ENCODE data around the gene ACAD9.

ACAD9 gene

GRCh38 chr3:128846486-128846891 is 32.9 kb upstream of the ACAD9 start:
- Histone ChIP-seq H3K27ac (ENCODE audit: insufficient read depth, low read length, poor library complexity, severe bottlenecking) (peak overlapping the region; percentile 65), H3K27me3 (replicated peaks; ENCODE audit: control insufficient read depth, insufficient read depth, low read length, poor library complexity, severe bottlenecking) (no peaks in the 10 kb centered on the region)

GRCh38 chr3:128847666-128848370 is 31.6 kb upstream of the ACAD9 start:
- peaks cover 14% of the 10 kb centered on the region for H3K4me1 ChIP-seq (ENCODE audit: control insufficient read depth, insufficient read depth, low read length, poor library complexity, severe bottlenecking)
- H3K9me3 ChIP-seq (ENCODE audit: control insufficient read depth, low read length), result no peaks in the 10 kb centered on the region
- H3K27me3 ChIP-seq (replicated peaks; ENCODE audit: control insufficient read depth, insufficient read depth, low read length, poor library complexity, severe bottlenecking), result no peaks in the 10 kb centered on the region
- H3K36me3 ChIP-seq (ENCODE audit: control insufficient read depth, insufficient read depth, low read length), result no peaks in the 10 kb centered on the region
- no peak overlapping the region for H3K27ac ChIP-seq (ENCODE audit: insufficient read depth, low read length, poor library complexity, severe bottlenecking)
- no peak overlapping the region for H3K4me3 ChIP-seq (ENCODE audit: insufficient read depth, low read depth, low read length, poor library complexity, severe bottlenecking)
- DNase-seq, result no peak

More at GRCh38 chr3:128846486-128846891, 32.9 kb upstream of the ACAD9 start:
- Histone ChIP-seq H3K4me1 (ENCODE audit: control insufficient read depth, insufficient read depth, low read length, poor library complexity, severe bottlenecking) (peaks cover 14% of the 10 kb centered on the region), H3K36me3 (ENCODE audit: control insufficient read depth, insufficient read depth, low read length) (no peaks in the 10 kb centered on the region), H3K4me3 (ENCODE audit: insufficient read depth, low read depth, low read length, poor library complexity, severe bottlenecking) (peak overlapping the region; percentile 51), H3K9me3 (ENCODE audit: control insufficient read depth, low read length) (no peaks in the 10 kb centered on the region)
- DNase-seq, result no peak

GRCh38 chr3:128848936-128849335 is 30.5 kb upstream of the ACAD9 start:
- H3K36me3 ChIP-seq (ENCODE audit: control insufficient read depth, insufficient read depth, low read length), result no peaks in the 10 kb centered on the region
- H3K9me3 ChIP-seq (ENCODE audit: control insufficient read depth, low read length), result no peaks in the 10 kb centered on the region
- no peak for DNase-seq
- H3K4me1 ChIP-seq (ENCODE audit: control insufficient read depth, insufficient read depth, low read length, poor library complexity, severe bottlenecking), result peaks cover 14% of the 10 kb centered on the region
- no peaks in the 10 kb centered on the region for H3K27me3 ChIP-seq (replicated peaks; ENCODE audit: control insufficient read depth, insufficient read depth, low read length, poor library complexity, severe bottlenecking)
- no peak overlapping the region for H3K27ac ChIP-seq (ENCODE audit: insufficient read depth, low read length, poor library complexity, severe bottlenecking)
- H3K4me3 ChIP-seq (ENCODE audit: insufficient read depth, low read depth, low read length, poor library complexity, severe bottlenecking), result no peak overlapping the region

GRCh38 chr3:128849911-128850455 is 29.4 kb upstream of the ACAD9 start:
- no peak overlapping the region for H3K27ac ChIP-seq (ENCODE audit: insufficient read depth, low read length, poor library complexity, severe bottlenecking)
- peaks cover 14% of the 10 kb centered on the region for H3K4me1 ChIP-seq (ENCODE audit: control insufficient read depth, insufficient read depth, low read length, poor library complexity, severe bottlenecking)
- H3K27me3 ChIP-seq (replicated peaks; ENCODE audit: control insufficient read depth, insufficient read depth, low read length, poor library complexity, severe bottlenecking), result no peaks in the 10 kb centered on the region
- no peak for DNase-seq
- peaks cover 4% of the 10 kb centered on the region for H3K9me3 ChIP-seq (ENCODE audit: control insufficient read depth, low read length)
- no peaks in the 10 kb centered on the region for H3K36me3 ChIP-seq (ENCODE audit: control insufficient read depth, insufficient read depth, low read length)
- no peak overlapping the region for H3K4me3 ChIP-seq (ENCODE audit: insufficient read depth, low read depth, low read length, poor library complexity, severe bottlenecking)

GRCh38 chr3:128850544-128850943 is 28.9 kb upstream of the ACAD9 start:
- no peaks in the 10 kb centered on the region for H3K36me3 ChIP-seq (ENCODE audit: control insufficient read depth, insufficient read depth, low read length)
- peaks cover 4% of the 10 kb centered on the region for H3K9me3 ChIP-seq (ENCODE audit: control insufficient read depth, low read length)
- H3K4me3 ChIP-seq (ENCODE audit: insufficient read depth, low read depth, low read length, poor library complexity, severe bottlenecking), result no peak overlapping the region
- no peak overlapping the region for H3K27ac ChIP-seq (ENCODE audit: insufficient read depth, low read length, poor library complexity, severe bottlenecking)
- DNase-seq, result no peak
- H3K27me3 ChIP-seq (replicated peaks; ENCODE audit: control insufficient read depth, insufficient read depth, low read length, poor library complexity, severe bottlenecking), result no peaks in the 10 kb centered on the region
- peaks cover 10% of the 10 kb centered on the region for H3K4me1 ChIP-seq (ENCODE audit: control insufficient read depth, insufficient read depth, low read length, poor library complexity, severe bottlenecking)

GRCh38 chr3:128851601-128852000 is 27.8 kb upstream of the ACAD9 start:
- H3K4me1 ChIP-seq (ENCODE audit: control insufficient read depth, insufficient read depth, low read length, poor library complexity, severe bottlenecking), result no peaks in the 10 kb centered on the region

GRCh38 chr3:128853826-128854225 is 25.6 kb upstream of the ACAD9 start:
- no peaks in the 10 kb centered on the region for H3K36me3 ChIP-seq (ENCODE audit: control insufficient read depth, insufficient read depth, low read length)
- H3K4me3 ChIP-seq (ENCODE audit: insufficient read depth, low read depth, low read length, poor library complexity, severe bottlenecking), result no peak overlapping the region
- no peak overlapping the region for H3K27ac ChIP-seq (ENCODE audit: insufficient read depth, low read length, poor library complexity, severe bottlenecking)
- no peaks in the 10 kb centered on the region for H3K4me1 ChIP-seq (ENCODE audit: control insufficient read depth, insufficient read depth, low read length, poor library complexity, severe bottlenecking)
- peaks cover 6% of the 10 kb centered on the region for H3K9me3 ChIP-seq (ENCODE audit: control insufficient read depth, low read length)
- no peak for DNase-seq
- H3K27me3 ChIP-seq (replicated peaks; ENCODE audit: control insufficient read depth, insufficient read depth, low read length, poor library complexity, severe bottlenecking), result no peaks in the 10 kb centered on the region

More at GRCh38 chr3:128851601-128852000, 27.8 kb upstream of the ACAD9 start:
- Histone ChIP-seq H3K9me3 (ENCODE audit: control insufficient read depth, low read length) (peaks cover 4% of the 10 kb centered on the region), H3K4me3 (ENCODE audit: insufficient read depth, low read depth, low read length, poor library complexity, severe bottlenecking) (no peak overlapping the region), H3K36me3 (ENCODE audit: control insufficient read depth, insufficient read depth, low read length) (no peaks in the 10 kb centered on the region), H3K27me3 (replicated peaks; ENCODE audit: control insufficient read depth, insufficient read depth, low read length, poor library complexity, severe bottlenecking) (no peaks in the 10 kb centered on the region), H3K27ac (ENCODE audit: insufficient read depth, low read length, poor library complexity, severe bottlenecking) (no peak overlapping the region)
- no peak for DNase-seq

- H3K27me3 ChIP-seq (replicated peaks; ENCODE audit: control insufficient read depth, insufficient read depth, low read length, poor library complexity, severe bottlenecking), result no peaks in the 10 kb centered on the region
- no peaks in the 10 kb centered on the region for H3K4me1 ChIP-seq (ENCODE audit: control insufficient read depth, insufficient read depth, low read length, poor library complexity, severe bottlenecking)
- H3K27ac ChIP-seq (ENCODE audit: insufficient read depth, low read length, poor library complexity, severe bottlenecking), result no peak overlapping the region
- no peak for DNase-seq
- H3K9me3 ChIP-seq (ENCODE audit: control insufficient read depth, low read length), result peaks cover 11% of the 10 kb centered on the region
- no peaks in the 10 kb centered on the region for H3K36me3 ChIP-seq (ENCODE audit: control insufficient read depth, insufficient read depth, low read length)
- H3K4me3 ChIP-seq (ENCODE audit: insufficient read depth, low read depth, low read length, poor library complexity, severe bottlenecking), result no peak overlapping the region
These were observed 24.9 kb upstream of the ACAD9 start for GRCh38 chr3:128854475-128854874.

- Histone ChIP-seq H3K4me3 (ENCODE audit: insufficient read depth, low read depth, low read length, poor library complexity, severe bottlenecking) (no peak overlapping the region), H3K36me3 (ENCODE audit: control insufficient read depth, insufficient read depth, low read length) (no peaks in the 10 kb centered on the region), H3K27ac (ENCODE audit: insufficient read depth, low read length, poor library complexity, severe bottlenecking) (no peak overlapping the region), H3K27me3 (replicated peaks; ENCODE audit: control insufficient read depth, insufficient read depth, low read length, poor library complexity, severe bottlenecking) (no peaks in the 10 kb centered on the region), H3K9me3 (ENCODE audit: control insufficient read depth, low read length) (peaks cover 14% of the 10 kb centered on the region), H3K4me1 (ENCODE audit: control insufficient read depth, insufficient read depth, low read length, poor library complexity, severe bottlenecking) (no peaks in the 10 kb centered on the region)
- DNase-seq, result no peak
These were observed 23.9 kb upstream of the ACAD9 start for GRCh38 chr3:128855569-128855968.

GRCh38 chr3:128858167-128858566 is 21.3 kb upstream of the ACAD9 start:
- H3K27me3 ChIP-seq (replicated peaks; ENCODE audit: control insufficient read depth, insufficient read depth, low read length, poor library complexity, severe bottlenecking), result no peaks in the 10 kb centered on the region
- no peaks in the 10 kb centered on the region for H3K4me1 ChIP-seq (ENCODE audit: control insufficient read depth, insufficient read depth, low read length, poor library complexity, severe bottlenecking)
- H3K4me3 ChIP-seq (ENCODE audit: insufficient read depth, low read depth, low read length, poor library complexity, severe bottlenecking), result no peak overlapping the region
- H3K9me3 ChIP-seq (ENCODE audit: control insufficient read depth, low read length), result peaks cover 14% of the 10 kb centered on the region
- no peaks in the 10 kb centered on the region for H3K36me3 ChIP-seq (ENCODE audit: control insufficient read depth, insufficient read depth, low read length)
- no peak overlapping the region for H3K27ac ChIP-seq (ENCODE audit: insufficient read depth, low read length, poor library complexity, severe bottlenecking)
- no peak for DNase-seq

Data from effector memory CD4-positive, alpha-beta T cell (primary cell).